Measurements from ENCODE around the gene ZNF236.

Gene ZNF236

GRCh38 chr18:76821875-76822505 lies 367 bp upstream of the ZNF236 start:
- DNase-seq, result peak; percentile 51

- DNase-seq, result no peak
Observed at GRCh38 chr18:76823161-76823538, 793 bp downstream of the ZNF236 start.

GRCh38 chr18:76823587-76824011 lies 1.2 kb downstream of the ZNF236 start:
- peak; percentile 12 for DNase-seq

- DNase-seq, result no peak
Observed at GRCh38 chr18:76824145-76824676, 1.9 kb downstream of the ZNF236 start.

GRCh38 chr18:76824754-76825153 lies 2.4 kb downstream of the ZNF236 start:
- DNase-seq, result no peak

GRCh38 chr18:76827205-76828200 lies 5.1 kb downstream of the ZNF236 start:
- DNase-seq, result no peak

GRCh38 chr18:76834379-76834778 lies 12.0 kb downstream of the ZNF236 start:
- DNase-seq, result no peak

- no peak for DNase-seq
Observed at GRCh38 chr18:76835380-76835779, 13.0 kb downstream of the ZNF236 start.

GRCh38 chr18:76837071-76837470 lies 14.7 kb downstream of the ZNF236 start:
- DNase-seq, result no peak

GRCh38 chr18:76838182-76838581 lies 15.8 kb downstream of the ZNF236 start:
- no peak for DNase-seq

- DNase-seq, result no peak
Observed at GRCh38 chr18:76839086-76839794, 16.9 kb downstream of the ZNF236 start.

- no peak for DNase-seq
Observed at GRCh38 chr18:76842837-76843530, 20.6 kb downstream of the ZNF236 start.

GRCh38 chr18:76844144-76844543 lies 21.8 kb downstream of the ZNF236 start:
- DNase-seq, result no peak

GRCh38 chr18:76844742-76845477 lies 22.6 kb downstream of the ZNF236 start:
- DNase-seq, result no peak

GRCh38 chr18:76846217-76846616 lies 23.9 kb downstream of the ZNF236 start:
- DNase-seq, result no peak

GRCh38 chr18:76847916-76848315 lies 25.6 kb downstream of the ZNF236 start:
- no peak for DNase-seq

- no peak for DNase-seq
Observed at GRCh38 chr18:76850112-76850511, 27.8 kb downstream of the ZNF236 start.

GRCh38 chr18:76855594-76855993 lies 33.2 kb downstream of the ZNF236 start:
- no peak for DNase-seq

- DNase-seq, result no peak
Observed at GRCh38 chr18:76857476-76857875, 35.1 kb downstream of the ZNF236 start.

- no peak for DNase-seq
Observed at GRCh38 chr18:76859474-76860339, 37.4 kb downstream of the ZNF236 start.

- DNase-seq, result no peak
Observed at GRCh38 chr18:76860411-76860810, 38.1 kb downstream of the ZNF236 start.

Data from activated gamma-delta T cell (primary cell).